GM12878 (cell line): ENCODE measurements around the gene RAN. TPM values are rescaled to one million over a fixed set of nuclear protein-coding genes. Genes with fewer than 3 reads are reported as not detected.

Experiments used
- BACH1 ChIP-seq: fragments of 450-650 bp; IDR thresholded peaks from 2 replicates; pipeline ENCODE4 v1.6.1; 2017; ENCODE audit warnings: mild to moderate bottlenecking, borderline replicate concordance
- BMI1 ChIP-seq: fragments of 450-650 bp; IDR thresholded peaks from 2 replicates; pipeline ENCODE4 v1.6.1; 2016; ENCODE audit warnings: mild to moderate bottlenecking, moderate library complexity, borderline replicate concordance
- CREB1 ChIP-seq: IDR thresholded peaks from 2 replicates; pipeline ENCODE4 v1.6.1; 2012; ENCODE audit warnings: low read depth, mild to moderate bottlenecking, inconsistent platforms
- EP300 ChIP-seq, 2 experiments: fragments of 150-350 bp in 1 of 2; IDR thresholded peaks; 2 replicates each; pipeline ENCODE4 v1.6.1; 2011 to 2012; ENCODE audit warnings: low read depth in 2 of 2, low read length in 2 of 2, borderline replicate concordance in 1 of 2, improper control_type of control experiment in 1 of 2, inconsistent platforms in 1 of 2; ENCODE audit not compliant: control insufficient read depth in 1 of 2
- GABPA ChIP-seq: IDR thresholded peaks from 2 replicates; pipeline ENCODE4 v1.6.1; 2014; ENCODE audit warnings: antibody characterized with exemption, low read depth, mild to moderate bottlenecking, inconsistent platforms
- HDAC2 ChIP-seq: fragments of 200-600 bp; sonication (generic); IDR thresholded peaks from 2 replicates; pipeline ENCODE4 v1.6.1; 2017
- IKZF1 ChIP-seq: fragments of 450-650 bp; conservative IDR thresholded peaks from 2 replicates; pipeline ENCODE4 v1.6.1; 2017; ENCODE audit warnings: antibody characterized with exemption, mild to moderate bottlenecking
- JUNB ChIP-seq: IDR thresholded peaks from 2 replicates; pipeline ENCODE4 v1.6.1; 2016; ENCODE audit warnings: antibody characterized with exemption, mild to moderate bottlenecking
- MEF2A ChIP-seq: IDR thresholded peaks from 2 replicates; pipeline ENCODE4 v1.6.1; 2011; ENCODE audit warnings: low read depth, mild to moderate bottlenecking, low read length, moderate library complexity; ENCODE audit not compliant: insufficient read depth
- MEF2B ChIP-seq: fragments of 450-650 bp; IDR thresholded peaks from 2 replicates; pipeline ENCODE4 v1.6.1; 2018; ENCODE audit warnings: mild to moderate bottlenecking, moderate library complexity; ENCODE audit not compliant: partially characterized antibody, poor library complexity, severe bottlenecking
- MTA3 ChIP-seq: IDR thresholded peaks from 2 replicates; pipeline ENCODE4 v1.6.1; 2012; ENCODE audit warnings: low read length, inconsistent platforms, borderline replicate concordance
- NFYA ChIP-seq: IDR thresholded peaks from 2 replicates; pipeline ENCODE4 v1.6.1; 2011; ENCODE audit warnings: low read depth, mild to moderate bottlenecking, low read length, improper control_type of control experiment, borderline replicate concordance
- RUNX3 ChIP-seq: IDR thresholded peaks from 2 replicates; pipeline ENCODE4 v1.6.1; 2012; ENCODE audit warnings: low read length, inconsistent platforms
- ZNF24 ChIP-seq: fragments of 450-650 bp; IDR thresholded peaks from 2 replicates; pipeline ENCODE4 v1.6.1; 2017; ENCODE audit warnings: antibody characterized with exemption, mild to moderate bottlenecking
- ZNF274 ChIP-seq: IDR thresholded peaks from one replicate; pipeline ENCODE4 v1.8.0; 2011; ENCODE audit not compliant: insufficient read length, insufficient read depth
- ZNF384 ChIP-seq: IDR thresholded peaks from 2 replicates; pipeline ENCODE4 v1.6.1; 2012; ENCODE audit warnings: low read depth, mild to moderate bottlenecking, low read length, improper control_type of control experiment, borderline replicate concordance
- ZNF622 ChIP-seq: fragments of 450-650 bp; IDR thresholded peaks from 2 replicates; pipeline ENCODE4 v1.6.1; 2017; ENCODE audit warnings: mild to moderate bottlenecking, inconsistent platforms
- polyA plus RNA-seq, 11 experiments: library from polyadenylated mRNA; depleted of rRNA in 4 of 11; unstranded in 6 of 11; stranded (reverse) in 5 of 11; fragments of >200 nt; fragmentation: Nextera tagmentation in 4 of 11; fragmentation: Illumina TruSeq in 1 of 11; extraction: Ambion mirVana in 4 of 11; extraction: Trizol in 1 of 11; gene quantifications; 1 replicate in 1 of 11; 2 replicates in 10 of 11; pipeline versions ENCODE4 v1.2.1 to v1.2.3, GENCODE V29; 2011 to 2016; ENCODE audit warnings: inconsistent platforms in 2 of 11, missing spikeins in 2 of 11, low read depth in 1 of 11
- total RNA-seq, 4 experiments: library from RNA; depleted of rRNA in 3 of 4; stranded (reverse); fragments of >200 nt in 3 of 4; fragmentation: Illumina TruSeq in 1 of 4; extraction: Trizol in 1 of 4; gene quantifications; 2 replicates each; pipeline versions ENCODE4 v1.2.1 to v1.2.3, GENCODE V29; 2013 to 2021
- TF ChIP-seq, protein P1 (sequence below): fragments of 450-650 bp; IDR thresholded peaks from 2 replicates; pipeline ENCODE4 v1.6.1; 2018; ENCODE audit warnings: borderline replicate concordance, mild to moderate bottlenecking; ENCODE audit not compliant: partially characterized antibody
- TF ChIP-seq, protein P2 (sequence below): IDR thresholded peaks from 2 replicates; pipeline ENCODE4 v1.6.1; 2012; ENCODE audit warnings: improper control_type of control experiment, low read depth, low read length; ENCODE audit not compliant: insufficient replicate concordance
- TF ChIP-seq, protein P3 (sequence below): IDR thresholded peaks from 2 replicates; pipeline ENCODE4 v1.6.1; 2011; ENCODE audit warnings: borderline replicate concordance, low read depth, mild to moderate bottlenecking, moderate library complexity, low read length; ENCODE audit not compliant: insufficient read depth, poor library complexity, severe bottlenecking

The RAN gene
- total and polyA plus RNA-seq, 10 of the 15 experiments (the other 5 are each of a cell fraction or from before 2014, with no cell fraction given) = 1,598 to 3,769 (median 2,845) TPM

DNA sequence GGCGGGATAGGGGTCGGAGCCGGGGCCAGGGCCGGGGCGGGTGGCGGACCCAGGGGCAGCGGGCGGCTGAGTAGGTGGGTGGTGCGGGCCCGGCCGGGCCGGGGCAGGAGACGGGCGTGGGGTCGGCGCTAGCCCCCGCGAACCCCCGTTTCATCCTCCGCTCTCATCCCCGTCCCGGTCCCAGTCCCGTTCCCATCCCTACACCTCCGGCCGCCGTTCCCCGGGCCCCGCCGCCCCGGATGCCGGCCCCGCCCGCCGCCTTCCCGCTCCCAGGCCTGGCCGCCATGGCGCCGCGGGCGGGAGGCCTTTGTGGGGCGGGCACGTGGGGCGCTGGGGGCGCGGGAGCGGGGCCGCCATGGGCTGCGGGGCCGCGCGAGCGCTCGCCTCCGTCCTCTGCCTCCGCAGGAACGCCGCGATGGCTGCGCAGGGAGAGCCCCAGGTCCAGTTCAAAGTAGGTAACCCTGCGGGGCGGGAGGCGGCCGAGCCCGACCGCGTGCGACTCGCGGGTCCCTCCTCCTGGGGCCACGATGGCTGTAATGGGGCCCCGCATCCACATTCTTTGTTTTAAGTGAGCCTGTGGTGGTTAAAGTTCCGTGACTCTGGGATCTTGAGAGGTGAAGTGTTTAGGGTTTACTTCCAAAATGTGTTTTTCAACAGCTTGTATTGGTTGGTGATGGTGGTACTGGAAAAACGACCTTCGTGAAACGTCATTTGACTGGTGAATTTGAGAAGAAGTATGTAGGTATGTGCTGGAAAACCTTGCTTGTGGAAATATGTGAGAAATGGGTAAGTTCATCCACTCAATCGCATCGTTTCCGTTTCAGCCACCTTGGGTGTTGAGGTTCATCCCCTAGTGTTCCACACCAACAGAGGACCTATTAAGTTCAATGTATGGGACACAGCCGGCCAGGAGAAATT, 572 bp downstream of the RAN start (continued):
- no peak for TF ChIP-seq BMI1
- TF ChIP-seq ZNF24 = no peak
- TF ChIP-seq JUNB = no peak
- TF ChIP-seq ZNF274 = no peak
- TF ChIP-seq IKZF1 = peak; percentile 40; the same call in 1 of the 2 replicates
- TF ChIP-seq ZNF384 = no peak
- TF ChIP-seq, protein P1, sequence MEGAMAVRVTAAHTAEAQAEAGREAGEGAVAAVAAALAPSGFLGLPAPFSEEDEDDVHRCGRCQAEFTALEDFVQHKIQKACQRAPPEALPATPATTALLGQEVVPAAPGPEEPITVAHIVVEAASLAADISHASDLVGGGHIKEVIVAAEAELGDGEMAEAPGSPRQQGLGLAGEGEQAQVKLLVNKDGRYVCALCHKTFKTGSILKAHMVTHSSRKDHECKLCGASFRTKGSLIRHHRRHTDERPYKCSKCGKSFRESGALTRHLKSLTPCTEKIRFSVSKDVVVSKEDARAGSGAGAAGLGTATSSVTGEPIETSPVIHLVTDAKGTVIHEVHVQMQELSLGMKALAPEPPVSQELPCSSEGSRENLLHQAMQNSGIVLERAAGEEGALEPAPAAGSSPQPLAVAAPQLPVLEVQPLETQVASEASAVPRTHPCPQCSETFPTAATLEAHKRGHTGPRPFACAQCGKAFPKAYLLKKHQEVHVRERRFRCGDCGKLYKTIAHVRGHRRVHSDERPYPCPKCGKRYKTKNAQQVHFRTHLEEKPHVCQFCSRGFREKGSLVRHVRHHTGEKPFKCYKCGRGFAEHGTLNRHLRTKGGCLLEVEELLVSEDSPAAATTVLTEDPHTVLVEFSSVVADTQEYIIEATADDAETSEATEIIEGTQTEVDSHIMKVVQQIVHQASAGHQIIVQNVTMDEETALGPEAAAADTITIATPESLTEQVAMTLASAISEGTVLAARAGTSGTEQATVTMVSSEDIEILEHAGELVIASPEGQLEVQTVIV = no peak
- no peak for TF ChIP-seq GABPA
- TF ChIP-seq MEF2A = no peak
- TF ChIP-seq, protein P2, sequence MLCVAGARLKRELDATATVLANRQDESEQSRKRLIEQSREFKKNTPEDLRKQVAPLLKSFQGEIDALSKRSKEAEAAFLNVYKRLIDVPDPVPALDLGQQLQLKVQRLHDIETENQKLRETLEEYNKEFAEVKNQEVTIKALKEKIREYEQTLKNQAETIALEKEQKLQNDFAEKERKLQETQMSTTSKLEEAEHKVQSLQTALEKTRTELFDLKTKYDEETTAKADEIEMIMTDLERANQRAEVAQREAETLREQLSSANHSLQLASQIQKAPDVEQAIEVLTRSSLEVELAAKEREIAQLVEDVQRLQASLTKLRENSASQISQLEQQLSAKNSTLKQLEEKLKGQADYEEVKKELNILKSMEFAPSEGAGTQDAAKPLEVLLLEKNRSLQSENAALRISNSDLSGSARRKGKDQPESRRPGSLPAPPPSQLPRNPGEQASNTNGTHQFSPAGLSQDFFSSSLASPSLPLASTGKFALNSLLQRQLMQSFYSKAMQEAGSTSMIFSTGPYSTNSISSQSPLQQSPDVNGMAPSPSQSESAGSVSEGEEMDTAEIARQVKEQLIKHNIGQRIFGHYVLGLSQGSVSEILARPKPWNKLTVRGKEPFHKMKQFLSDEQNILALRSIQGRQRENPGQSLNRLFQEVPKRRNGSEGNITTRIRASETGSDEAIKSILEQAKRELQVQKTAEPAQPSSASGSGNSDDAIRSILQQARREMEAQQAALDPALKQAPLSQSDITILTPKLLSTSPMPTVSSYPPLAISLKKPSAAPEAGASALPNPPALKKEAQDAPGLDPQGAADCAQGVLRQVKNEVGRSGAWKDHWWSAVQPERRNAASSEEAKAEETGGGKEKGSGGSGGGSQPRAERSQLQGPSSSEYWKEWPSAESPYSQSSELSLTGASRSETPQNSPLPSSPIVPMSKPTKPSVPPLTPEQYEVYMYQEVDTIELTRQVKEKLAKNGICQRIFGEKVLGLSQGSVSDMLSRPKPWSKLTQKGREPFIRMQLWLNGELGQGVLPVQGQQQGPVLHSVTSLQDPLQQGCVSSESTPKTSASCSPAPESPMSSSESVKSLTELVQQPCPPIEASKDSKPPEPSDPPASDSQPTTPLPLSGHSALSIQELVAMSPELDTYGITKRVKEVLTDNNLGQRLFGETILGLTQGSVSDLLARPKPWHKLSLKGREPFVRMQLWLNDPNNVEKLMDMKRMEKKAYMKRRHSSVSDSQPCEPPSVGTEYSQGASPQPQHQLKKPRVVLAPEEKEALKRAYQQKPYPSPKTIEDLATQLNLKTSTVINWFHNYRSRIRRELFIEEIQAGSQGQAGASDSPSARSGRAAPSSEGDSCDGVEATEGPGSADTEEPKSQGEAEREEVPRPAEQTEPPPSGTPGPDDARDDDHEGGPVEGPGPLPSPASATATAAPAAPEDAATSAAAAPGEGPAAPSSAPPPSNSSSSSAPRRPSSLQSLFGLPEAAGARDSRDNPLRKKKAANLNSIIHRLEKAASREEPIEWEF = no peak
- TF ChIP-seq HDAC2 = no peak
- TF ChIP-seq ZNF622 = no peak
- TF ChIP-seq BACH1 = 0 out of 2 replicates have a peak, but pooled peaks have one; percentile 6
- TF ChIP-seq, protein P3, sequence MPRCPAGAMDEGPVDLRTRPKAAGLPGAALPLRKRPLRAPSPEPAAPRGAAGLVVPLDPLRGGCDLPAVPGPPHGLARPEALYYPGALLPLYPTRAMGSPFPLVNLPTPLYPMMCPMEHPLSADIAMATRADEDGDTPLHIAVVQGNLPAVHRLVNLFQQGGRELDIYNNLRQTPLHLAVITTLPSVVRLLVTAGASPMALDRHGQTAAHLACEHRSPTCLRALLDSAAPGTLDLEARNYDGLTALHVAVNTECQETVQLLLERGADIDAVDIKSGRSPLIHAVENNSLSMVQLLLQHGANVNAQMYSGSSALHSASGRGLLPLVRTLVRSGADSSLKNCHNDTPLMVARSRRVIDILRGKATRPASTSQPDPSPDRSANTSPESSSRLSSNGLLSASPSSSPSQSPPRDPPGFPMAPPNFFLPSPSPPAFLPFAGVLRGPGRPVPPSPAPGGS = no peak
- no peak for TF ChIP-seq EP300 (IDR thresholded peaks at IDR 0.05; ENCODE audit: borderline replicate concordance in 1 of 2, control insufficient read depth in 1 of 2, low read depth in 2 of 2, low read length in 2 of 2)
- TF ChIP-seq MEF2B = no peak
- peak; percentile 3; the same call in 1 of the 2 replicates for TF ChIP-seq RUNX3
- no peak for TF ChIP-seq MTA3
- no peak for TF ChIP-seq CREB1
- no peak for TF ChIP-seq NFYA
